ENCODE measurements around the gene TIFAB.

The TIFAB gene

DNA sequence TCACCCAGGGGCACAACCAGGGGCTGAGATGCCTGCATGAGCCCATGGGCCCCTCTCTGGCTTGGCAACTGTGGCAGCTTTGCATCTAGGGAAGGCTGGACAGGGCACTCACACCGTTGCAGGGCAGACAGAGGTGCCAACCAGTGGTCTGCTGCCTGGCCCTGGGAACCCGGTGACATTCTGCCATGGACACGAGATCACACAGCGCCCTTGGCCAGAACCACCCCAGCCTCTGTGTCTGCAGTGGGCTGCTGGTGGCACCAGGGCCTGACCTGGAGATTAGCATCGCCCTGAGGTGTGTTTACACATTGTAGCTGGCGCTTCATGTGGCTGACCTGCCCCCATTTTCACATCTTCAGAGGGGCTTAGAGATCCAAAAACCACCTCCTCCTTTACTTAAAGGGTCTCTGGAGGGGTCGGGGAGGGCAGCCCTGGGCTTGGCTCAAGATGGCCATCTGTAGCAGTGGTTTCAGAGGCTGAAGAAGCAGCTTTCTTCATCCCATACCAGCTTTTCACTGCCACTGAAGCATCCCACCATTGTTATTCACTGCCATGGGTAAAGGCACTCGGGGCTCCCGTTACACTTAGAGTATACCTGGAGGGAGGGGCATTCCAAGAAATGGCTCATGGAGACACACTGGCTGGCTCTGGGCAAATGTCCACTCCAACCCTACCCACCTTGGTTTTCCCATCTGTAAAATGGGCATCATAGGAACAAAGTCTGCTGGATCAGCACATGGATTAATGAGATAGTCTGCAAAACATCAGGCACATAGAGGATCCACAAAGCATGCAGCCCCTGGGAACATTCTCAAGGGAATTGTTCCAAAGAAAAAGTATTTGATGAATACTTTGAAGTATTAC lies 16.5 kb downstream of the TIFAB start:
- no peak overlapping the region for H3K27ac ChIP-seq (ENCODE audit: low read depth in 2 of 2, low read length in 2 of 2)
- H3K36me3 ChIP-seq (ENCODE audit: control insufficient read depth in 2 of 2, insufficient read depth in 2 of 2, low read length in 2 of 2) = no peaks in the 10 kb centered on the region
- H3K27me3 ChIP-seq (ENCODE audit: control insufficient read depth in 2 of 2, insufficient read depth in 2 of 2, low read length in 2 of 2) = no peaks in the 10 kb centered on the region
- no peak overlapping the region for H3K4me3 ChIP-seq (ENCODE audit: low read length in 2 of 2)
- H3K4me1 ChIP-seq (ENCODE audit: control insufficient read depth in 2 of 2, insufficient read depth in 2 of 2, low read length in 2 of 2) = peaks cover 0 to 10% of the 10 kb centered on the region in 2 donors
- no peaks in the 10 kb centered on the region for H3K9me3 ChIP-seq (ENCODE audit: control insufficient read depth in 2 of 2, low read length in 2 of 2)
- no peak overlapping the region for H3K9ac ChIP-seq (ENCODE audit: low read depth in 1 of 2, low read length in 2 of 2)

DNA sequence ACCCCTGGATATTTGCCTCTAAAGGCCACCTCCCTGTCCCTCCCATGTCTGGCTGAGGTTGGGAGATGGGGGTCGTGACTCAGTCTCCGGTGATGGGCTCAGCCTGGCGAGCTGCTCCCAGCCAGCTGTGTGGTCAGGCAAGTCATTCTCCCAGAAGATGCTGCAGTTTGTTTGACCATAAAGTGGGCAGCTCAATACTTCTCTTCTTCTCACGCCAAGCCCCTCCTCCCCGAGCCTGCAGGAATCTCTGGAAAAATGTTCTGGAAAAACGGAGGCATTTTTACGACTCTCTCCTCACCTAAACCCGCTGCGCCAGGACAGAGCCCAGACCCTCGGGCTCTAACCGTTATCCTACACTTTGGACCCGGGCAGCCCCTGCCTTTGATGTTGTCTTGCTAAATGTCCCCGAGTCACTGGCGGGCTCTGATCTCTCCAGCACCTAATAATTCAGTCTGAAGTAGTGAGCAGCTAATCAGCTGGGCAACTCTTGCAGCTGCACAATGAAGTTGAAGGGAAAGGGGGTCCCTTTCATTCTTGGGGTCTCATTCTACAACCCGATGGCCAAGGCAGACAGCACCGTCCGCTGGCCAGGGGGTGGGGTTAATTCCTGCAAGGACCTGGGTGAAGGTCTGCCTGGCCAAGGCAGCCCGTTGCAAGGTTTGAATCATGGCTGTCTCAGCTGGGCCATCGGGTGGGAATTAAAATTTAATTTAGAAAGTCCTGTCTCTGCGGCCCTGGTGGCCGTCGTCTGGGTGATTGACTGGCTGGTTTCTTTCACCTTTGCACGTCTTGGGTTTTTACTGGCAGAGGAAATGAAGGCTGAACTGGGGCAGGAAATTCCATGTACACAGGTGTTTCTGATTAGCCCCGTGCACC lies 17.3 kb downstream of the TIFAB start:
- Histone ChIP-seq H3K36me3 (ENCODE audit: control insufficient read depth in 2 of 2, insufficient read depth in 2 of 2, low read length in 2 of 2) (no peaks in the 10 kb centered on the region), H3K9ac (ENCODE audit: low read depth in 1 of 2, low read length in 2 of 2) (no peak overlapping the region), H3K9me3 (ENCODE audit: control insufficient read depth in 2 of 2, low read length in 2 of 2) (no peaks in the 10 kb centered on the region), H3K27me3 (ENCODE audit: control insufficient read depth in 2 of 2, insufficient read depth in 2 of 2, low read length in 2 of 2) (no peaks in the 10 kb centered on the region), H3K27ac (ENCODE audit: low read depth in 2 of 2, low read length in 2 of 2) (no peak overlapping the region), H3K4me3 (ENCODE audit: low read length in 2 of 2) (no peak overlapping the region), H3K4me1 (ENCODE audit: control insufficient read depth in 2 of 2, insufficient read depth in 2 of 2, low read length in 2 of 2) (peaks cover 0 to 10% of the 10 kb centered on the region in 2 donors)

DNA sequence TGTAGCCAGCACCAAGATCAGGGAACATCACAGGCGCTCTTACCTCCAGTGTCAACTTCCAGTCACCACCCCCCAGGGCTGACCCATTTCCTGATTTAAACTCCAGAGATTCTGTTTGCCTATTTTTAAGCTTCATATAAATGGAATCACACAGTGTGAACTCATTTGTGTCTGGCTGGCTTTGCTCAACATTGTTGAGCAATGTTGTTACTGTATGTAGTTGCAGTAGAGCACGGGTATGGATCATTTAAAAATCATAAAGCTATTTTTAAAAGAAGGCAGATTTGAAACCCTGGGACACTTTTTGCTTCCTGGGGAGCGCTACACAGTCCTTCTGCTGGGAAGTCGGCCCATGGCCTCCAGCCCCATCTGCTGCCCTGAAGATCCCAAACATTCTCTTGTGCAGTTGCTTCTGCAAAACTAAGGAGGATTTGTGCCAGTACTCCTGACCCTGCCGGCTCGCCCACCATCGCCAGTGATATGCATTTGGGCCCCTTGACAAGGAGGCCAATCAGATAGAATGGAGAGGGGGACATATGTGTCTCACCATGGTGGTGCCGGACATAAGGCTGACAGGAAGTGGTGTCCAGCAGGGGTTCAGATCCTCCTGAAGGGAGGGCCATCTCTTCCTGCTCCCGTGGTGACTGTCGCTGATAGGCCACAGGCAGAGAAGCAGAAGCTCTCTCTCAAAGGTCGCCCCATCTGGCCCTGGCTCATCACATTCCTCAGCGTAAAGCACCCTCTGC lies 18.3 kb downstream of the TIFAB start:
- H3K36me3 ChIP-seq (ENCODE audit: control insufficient read depth in 2 of 2, insufficient read depth in 2 of 2, low read length in 2 of 2) = no peaks in the 10 kb centered on the region
- no peak overlapping the region for H3K4me3 ChIP-seq (ENCODE audit: low read length in 2 of 2)
- no peaks in the 10 kb centered on the region for H3K27me3 ChIP-seq (ENCODE audit: control insufficient read depth in 2 of 2, insufficient read depth in 2 of 2, low read length in 2 of 2)
- no peak overlapping the region for H3K9ac ChIP-seq (ENCODE audit: low read depth in 1 of 2, low read length in 2 of 2)
- H3K27ac ChIP-seq (ENCODE audit: low read depth in 2 of 2, low read length in 2 of 2) = no peak overlapping the region
- H3K9me3 ChIP-seq (ENCODE audit: control insufficient read depth in 2 of 2, low read length in 2 of 2) = no peaks in the 10 kb centered on the region
- H3K4me1 ChIP-seq (ENCODE audit: control insufficient read depth in 2 of 2, insufficient read depth in 2 of 2, low read length in 2 of 2) = peaks cover 0 to 10% of the 10 kb centered on the region in 2 donors

GRCh38 chr5:135432113-135432512 lies 20.0 kb downstream of the TIFAB start:
- no peak overlapping the region for H3K27ac ChIP-seq (ENCODE audit: low read depth in 2 of 2, low read length in 2 of 2)
- no peaks in the 10 kb centered on the region for H3K36me3 ChIP-seq (ENCODE audit: control insufficient read depth in 2 of 2, insufficient read depth in 2 of 2, low read length in 2 of 2)
- H3K9ac ChIP-seq (ENCODE audit: low read depth in 1 of 2, low read length in 2 of 2) = no peak overlapping the region
- H3K4me1 ChIP-seq (ENCODE audit: control insufficient read depth in 2 of 2, insufficient read depth in 2 of 2, low read length in 2 of 2) = peaks cover 0 to 2% of the 10 kb centered on the region in 2 donors
- H3K4me3 ChIP-seq (ENCODE audit: low read length in 2 of 2) = no peak overlapping the region
- peaks cover 3 to 4% of the 10 kb centered on the region in 2 donors for H3K9me3 ChIP-seq (ENCODE audit: control insufficient read depth in 2 of 2, low read length in 2 of 2)
- H3K27me3 ChIP-seq (ENCODE audit: control insufficient read depth in 2 of 2, insufficient read depth in 2 of 2, low read length in 2 of 2) = peaks cover 0 to 2% of the 10 kb centered on the region in 2 donors

GRCh38 chr5:135430135-135430437 lies 22.1 kb downstream of the TIFAB start:
- Histone ChIP-seq H3K4me3 (ENCODE audit: low read length in 2 of 2) (no peak overlapping the region), H3K9ac (ENCODE audit: low read depth in 1 of 2, low read length in 2 of 2) (no peak overlapping the region), H3K36me3 (ENCODE audit: control insufficient read depth in 2 of 2, insufficient read depth in 2 of 2, low read length in 2 of 2) (no peaks in the 10 kb centered on the region), H3K27me3 (ENCODE audit: control insufficient read depth in 2 of 2, insufficient read depth in 2 of 2, low read length in 2 of 2) (peaks cover 0 to 2% of the 10 kb centered on the region in 2 donors), H3K9me3 (ENCODE audit: control insufficient read depth in 2 of 2, low read length in 2 of 2) (peaks cover 3 to 4% of the 10 kb centered on the region in 2 donors), H3K27ac (ENCODE audit: low read depth in 2 of 2, low read length in 2 of 2) (no peak overlapping the region), H3K4me1 (ENCODE audit: control insufficient read depth in 2 of 2, insufficient read depth in 2 of 2, low read length in 2 of 2) (peaks cover 0 to 2% of the 10 kb centered on the region in 2 donors)

DNA sequence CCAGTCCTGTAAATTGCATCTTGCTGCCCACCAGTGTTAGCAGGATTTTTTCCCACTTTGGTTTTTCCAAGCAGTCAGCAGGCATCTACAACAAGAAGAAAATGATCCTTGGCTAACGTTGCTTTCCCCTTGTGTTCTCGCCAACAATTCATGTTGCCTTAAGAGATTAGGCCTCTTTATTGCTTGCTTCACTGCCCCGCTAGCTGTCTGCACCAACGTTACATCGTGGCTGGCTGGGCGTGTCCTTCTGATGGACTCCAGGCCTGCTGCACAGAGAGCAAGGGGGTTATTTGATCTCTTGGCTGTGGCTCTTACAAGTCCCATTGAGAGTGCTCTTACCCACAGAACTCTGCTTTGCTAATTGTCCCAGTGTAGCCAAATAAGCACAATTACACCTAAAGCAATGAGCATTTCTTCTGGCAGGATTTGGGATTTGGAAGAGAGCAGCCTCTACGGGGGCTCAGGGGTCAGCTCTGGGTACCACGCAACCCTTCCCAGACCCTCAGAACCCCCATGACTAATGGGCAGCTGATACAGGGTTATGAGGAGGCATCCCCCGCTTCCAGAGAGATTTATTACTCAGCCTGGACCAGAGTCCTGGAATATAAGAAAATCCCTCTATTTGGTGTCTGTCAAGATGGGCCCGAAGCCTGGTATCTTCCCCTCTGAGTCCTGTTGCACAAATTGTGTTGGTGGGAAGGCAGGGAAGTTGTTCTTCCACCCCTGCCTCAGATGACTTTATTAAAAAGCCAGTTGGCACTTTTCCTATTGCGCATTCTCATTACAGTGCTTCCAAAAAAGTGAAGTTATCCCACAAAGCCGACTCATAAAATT lies 22.6 kb downstream of the TIFAB start:
- H3K36me3 ChIP-seq (ENCODE audit: control insufficient read depth in 2 of 2, insufficient read depth in 2 of 2, low read length in 2 of 2) = no peaks in the 10 kb centered on the region
- H3K27ac ChIP-seq (ENCODE audit: low read depth in 2 of 2, low read length in 2 of 2) = no peak overlapping the region
- peaks cover 0 to 2% of the 10 kb centered on the region in 2 donors for H3K4me1 ChIP-seq (ENCODE audit: control insufficient read depth in 2 of 2, insufficient read depth in 2 of 2, low read length in 2 of 2)
- H3K9ac ChIP-seq (ENCODE audit: low read depth in 1 of 2, low read length in 2 of 2) = no peak overlapping the region
- H3K4me3 ChIP-seq (ENCODE audit: low read length in 2 of 2) = no peak overlapping the region
- peaks cover 3 to 4% of the 10 kb centered on the region in 2 donors for H3K9me3 ChIP-seq (ENCODE audit: control insufficient read depth in 2 of 2, low read length in 2 of 2)
- H3K27me3 ChIP-seq (ENCODE audit: control insufficient read depth in 2 of 2, insufficient read depth in 2 of 2, low read length in 2 of 2) = peaks cover 0 to 2% of the 10 kb centered on the region in 2 donors

DNA sequence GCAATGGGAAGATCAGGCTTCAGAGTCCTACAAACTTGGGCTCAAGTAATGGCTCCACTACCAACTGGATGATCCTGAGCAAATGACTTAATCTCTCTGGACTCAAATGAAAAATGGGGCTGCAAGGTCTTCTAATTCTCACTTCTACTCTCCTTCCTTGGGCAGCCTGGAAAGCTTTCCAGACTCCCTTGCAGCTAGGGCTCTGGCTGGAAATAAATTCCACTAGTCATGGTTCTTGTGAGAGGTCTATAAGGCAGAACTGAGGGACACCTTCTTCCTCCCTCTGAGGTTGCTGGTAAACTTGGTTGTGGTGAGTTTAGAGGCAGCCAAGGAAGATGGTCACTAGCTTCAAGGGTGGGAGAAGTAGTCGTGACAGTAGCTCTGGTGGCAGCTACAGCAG lies 23.6 kb downstream of the TIFAB start:
- Histone ChIP-seq H3K36me3 (ENCODE audit: control insufficient read depth in 2 of 2, insufficient read depth in 2 of 2, low read length in 2 of 2) (no peaks in the 10 kb centered on the region), H3K9me3 (ENCODE audit: control insufficient read depth in 2 of 2, low read length in 2 of 2) (peaks cover 3 to 4% of the 10 kb centered on the region in 2 donors), H3K4me1 (ENCODE audit: control insufficient read depth in 2 of 2, insufficient read depth in 2 of 2, low read length in 2 of 2) (no peaks in the 10 kb centered on the region), H3K27me3 (ENCODE audit: control insufficient read depth in 2 of 2, insufficient read depth in 2 of 2, low read length in 2 of 2) (peaks cover 0 to 2% of the 10 kb centered on the region in 2 donors), H3K9ac (ENCODE audit: low read depth in 1 of 2, low read length in 2 of 2) (no peak overlapping the region), H3K4me3 (ENCODE audit: low read length in 2 of 2) (no peak overlapping the region), H3K27ac (ENCODE audit: low read depth in 2 of 2, low read length in 2 of 2) (no peak overlapping the region)

- Histone ChIP-seq H3K4me1 (ENCODE audit: control insufficient read depth in 2 of 2, insufficient read depth in 2 of 2, low read length in 2 of 2) (peaks cover 0 to 6% of the 10 kb centered on the region in 2 donors), H3K27ac (ENCODE audit: low read depth in 2 of 2, low read length in 2 of 2) (peak overlapping the region; percentile 0 to 18), H3K27me3 (ENCODE audit: control insufficient read depth in 2 of 2, insufficient read depth in 2 of 2, low read length in 2 of 2) (peaks cover 0 to 2% of the 10 kb centered on the region in 2 donors), H3K36me3 (ENCODE audit: control insufficient read depth in 2 of 2, insufficient read depth in 2 of 2, low read length in 2 of 2) (no peaks in the 10 kb centered on the region), H3K4me3 (ENCODE audit: low read length in 2 of 2) (no peak overlapping the region), H3K9ac (ENCODE audit: low read depth in 1 of 2, low read length in 2 of 2) (no peak overlapping the region), H3K9me3 (ENCODE audit: control insufficient read depth in 2 of 2, low read length in 2 of 2) (peaks cover 3 to 4% of the 10 kb centered on the region in 2 donors)
These were observed 25.8 kb downstream of the TIFAB start for GRCh38 chr5:135426102-135427082.
